Esophagus muscularis mucosa (tissue), 3 donors: ENCODE results near the gene CACNG3.

ENCODE experiments used
- POLR2A ChIP-seq: fragments of 450-650 bp; IDR thresholded peaks from one replicate; pipeline ENCODE4 v1.6.1; 2017; ENCODE audit warnings: antibody characterized with exemption, moderate library complexity, mild to moderate bottlenecking, low read depth
- POLR2AphosphoS5 ChIP-seq, 2 donors: sonication (generic); formaldehyde crosslinking; IDR thresholded peaks; one replicate each; pipeline ENCODE4 v1.6.1; 2017; ENCODE audit warnings: antibody characterized with exemption in 2 of 2
- TF ChIP-seq, protein P1 (sequence below), 3 experiments: fragments of 200-600 bp in 2 of 3; fragments of 450-650 bp in 1 of 3; sonication (generic) in 2 of 3; IDR thresholded peaks; one replicate each; pipeline ENCODE4 v1.5.1; 2017 to 2019; ENCODE audit warnings: antibody characterized with exemption in 3 of 3, mild to moderate bottlenecking in 2 of 3, moderate library complexity in 1 of 3

- TF ChIP-seq, protein P1, sequence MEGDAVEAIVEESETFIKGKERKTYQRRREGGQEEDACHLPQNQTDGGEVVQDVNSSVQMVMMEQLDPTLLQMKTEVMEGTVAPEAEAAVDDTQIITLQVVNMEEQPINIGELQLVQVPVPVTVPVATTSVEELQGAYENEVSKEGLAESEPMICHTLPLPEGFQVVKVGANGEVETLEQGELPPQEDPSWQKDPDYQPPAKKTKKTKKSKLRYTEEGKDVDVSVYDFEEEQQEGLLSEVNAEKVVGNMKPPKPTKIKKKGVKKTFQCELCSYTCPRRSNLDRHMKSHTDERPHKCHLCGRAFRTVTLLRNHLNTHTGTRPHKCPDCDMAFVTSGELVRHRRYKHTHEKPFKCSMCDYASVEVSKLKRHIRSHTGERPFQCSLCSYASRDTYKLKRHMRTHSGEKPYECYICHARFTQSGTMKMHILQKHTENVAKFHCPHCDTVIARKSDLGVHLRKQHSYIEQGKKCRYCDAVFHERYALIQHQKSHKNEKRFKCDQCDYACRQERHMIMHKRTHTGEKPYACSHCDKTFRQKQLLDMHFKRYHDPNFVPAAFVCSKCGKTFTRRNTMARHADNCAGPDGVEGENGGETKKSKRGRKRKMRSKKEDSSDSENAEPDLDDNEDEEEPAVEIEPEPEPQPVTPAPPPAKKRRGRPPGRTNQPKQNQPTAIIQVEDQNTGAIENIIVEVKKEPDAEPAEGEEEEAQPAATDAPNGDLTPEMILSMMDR (IDR thresholded peaks at IDR 0.05), result no peak
- TF ChIP-seq POLR2A (no peak), POLR2AphosphoS5 (IDR thresholded peaks at IDR 0.05) (no peak)
Measured at GRCh38 chr16:24315343-24315742, 59.2 kb downstream of the CACNG3 start.
